Measurements from ENCODE around the gene ZSWIM8. TPM values are rescaled to one million over a fixed set of nuclear protein-coding genes. Genes with fewer than 3 reads are reported as not detected.
A peak's percentile ranks its signal among the peaks of the same experiment; 100 is the strongest.
"Not testable (repeated sequence)": the region's sequence is repeated elsewhere in the genome, so short reads cannot be mapped to it uniquely, and the experiment has no call there.

ZSWIM8 gene
- total RNA-seq, 1 donor from 2014 or later = 71.7 TPM

DNA sequence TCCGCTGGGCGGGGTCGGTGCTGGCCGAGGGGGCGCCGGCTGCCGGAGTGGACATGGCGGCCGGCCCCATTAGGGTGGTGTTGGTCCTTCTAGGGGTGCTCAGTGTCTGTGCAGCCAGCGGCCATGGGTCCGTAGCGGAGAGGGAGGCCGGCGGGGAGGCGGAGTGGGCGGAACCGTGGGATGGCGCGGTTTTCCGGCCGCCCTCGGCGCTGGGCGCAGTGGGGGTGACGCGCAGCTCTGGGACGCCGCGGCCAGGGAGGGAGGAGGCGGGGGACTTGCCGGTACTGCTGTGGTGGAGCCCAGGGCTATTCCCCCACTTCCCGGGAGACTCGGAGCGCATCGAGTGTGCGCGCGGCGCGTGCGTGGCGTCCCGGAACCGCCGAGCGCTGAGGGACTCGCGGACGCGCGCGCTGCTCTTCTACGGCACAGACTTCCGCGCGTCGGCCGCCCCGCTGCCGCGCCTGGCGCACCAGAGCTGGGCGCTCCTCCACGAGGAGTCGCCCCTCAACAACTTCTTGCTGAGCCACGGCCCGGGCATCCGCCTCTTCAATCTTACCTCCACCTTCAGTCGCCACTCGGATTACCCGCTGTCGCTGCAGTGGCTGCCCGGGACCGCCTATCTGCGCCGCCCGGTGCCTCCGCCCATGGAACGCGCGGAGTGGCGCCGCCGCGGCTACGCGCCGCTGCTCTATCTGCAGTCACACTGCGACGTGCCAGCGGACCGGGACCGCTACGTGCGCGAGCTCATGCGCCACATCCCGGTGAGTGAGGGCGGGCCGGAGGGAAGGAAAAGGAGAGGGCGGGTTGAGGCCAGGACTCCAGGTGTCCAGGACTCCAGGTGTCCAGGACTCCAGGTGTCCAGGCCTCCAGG, 12.9 kb upstream of the ZSWIM8 start:
- peak; percentile 81 for ATAC-seq

DNA sequence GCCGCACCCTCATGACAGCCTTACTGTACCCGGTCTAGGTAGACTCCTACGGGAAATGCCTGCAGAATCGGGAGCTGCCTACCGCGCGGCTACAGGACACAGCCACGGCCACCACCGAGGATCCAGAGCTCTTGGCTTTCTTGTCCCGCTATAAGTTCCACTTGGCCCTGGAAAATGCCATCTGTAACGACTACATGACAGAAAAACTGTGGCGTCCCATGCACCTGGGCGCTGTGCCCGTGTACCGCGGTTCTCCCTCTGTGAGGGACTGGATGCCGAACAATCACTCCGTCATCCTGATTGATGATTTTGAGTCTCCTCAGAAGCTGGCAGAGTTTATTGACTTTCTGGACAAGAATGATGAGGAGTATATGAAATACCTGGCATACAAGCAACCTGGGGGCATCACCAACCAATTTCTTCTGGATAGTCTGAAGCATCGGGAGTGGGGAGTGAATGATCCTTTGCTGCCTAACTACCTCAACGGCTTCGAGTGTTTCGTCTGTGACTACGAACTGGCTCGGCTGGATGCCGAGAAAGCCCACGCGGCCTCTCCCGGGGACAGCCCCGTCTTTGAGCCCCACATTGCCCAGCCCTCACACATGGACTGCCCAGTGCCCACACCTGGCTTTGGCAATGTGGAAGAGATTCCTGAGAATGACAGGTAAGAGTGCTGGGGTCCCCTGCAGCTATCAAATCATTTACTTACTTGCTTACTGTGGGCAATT, 12.1 kb upstream of the ZSWIM8 start:
- ATAC-seq = peak; percentile 2

DNA sequence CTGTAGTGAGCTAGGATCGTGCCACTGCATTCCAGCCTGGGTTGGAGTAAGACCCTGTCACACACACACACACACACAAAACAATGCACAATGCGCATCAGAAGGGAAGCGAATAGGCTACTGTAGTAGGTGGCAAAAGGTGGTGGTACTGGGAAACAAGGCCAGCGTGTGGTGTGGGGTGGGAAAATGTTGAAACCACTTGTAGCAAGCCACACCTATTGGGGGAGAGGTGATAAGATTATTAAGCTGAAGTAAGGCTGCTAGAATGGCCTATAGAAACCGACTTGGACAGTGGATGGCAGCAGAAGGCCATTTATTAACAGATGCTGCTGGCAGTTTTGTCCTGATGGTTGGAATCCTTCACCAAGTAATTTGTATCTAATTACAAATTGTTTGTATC, 10.8 kb upstream of the ZSWIM8 start:
- no peak for ATAC-seq

DNA sequence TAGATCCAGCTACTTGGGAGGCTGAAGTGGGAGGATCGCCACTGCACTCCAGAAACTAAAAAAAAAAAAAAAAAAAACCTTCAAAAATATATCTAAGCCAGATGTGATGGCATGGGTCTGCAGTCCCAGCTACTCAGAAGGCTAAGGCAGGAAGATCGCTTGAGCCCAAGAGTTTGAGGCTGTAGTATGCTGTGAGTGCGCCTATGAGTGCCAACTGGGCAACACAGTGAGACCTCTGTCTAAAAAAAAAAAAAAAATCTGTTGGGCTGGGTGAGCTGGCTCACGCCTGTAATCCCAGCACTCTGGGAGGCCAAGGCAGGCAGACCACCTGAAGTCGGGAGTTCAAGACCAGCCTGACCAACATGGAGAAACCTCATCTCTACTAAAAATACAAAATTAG, 6.4 kb upstream of the ZSWIM8 start:
- no peak for ATAC-seq

DNA sequence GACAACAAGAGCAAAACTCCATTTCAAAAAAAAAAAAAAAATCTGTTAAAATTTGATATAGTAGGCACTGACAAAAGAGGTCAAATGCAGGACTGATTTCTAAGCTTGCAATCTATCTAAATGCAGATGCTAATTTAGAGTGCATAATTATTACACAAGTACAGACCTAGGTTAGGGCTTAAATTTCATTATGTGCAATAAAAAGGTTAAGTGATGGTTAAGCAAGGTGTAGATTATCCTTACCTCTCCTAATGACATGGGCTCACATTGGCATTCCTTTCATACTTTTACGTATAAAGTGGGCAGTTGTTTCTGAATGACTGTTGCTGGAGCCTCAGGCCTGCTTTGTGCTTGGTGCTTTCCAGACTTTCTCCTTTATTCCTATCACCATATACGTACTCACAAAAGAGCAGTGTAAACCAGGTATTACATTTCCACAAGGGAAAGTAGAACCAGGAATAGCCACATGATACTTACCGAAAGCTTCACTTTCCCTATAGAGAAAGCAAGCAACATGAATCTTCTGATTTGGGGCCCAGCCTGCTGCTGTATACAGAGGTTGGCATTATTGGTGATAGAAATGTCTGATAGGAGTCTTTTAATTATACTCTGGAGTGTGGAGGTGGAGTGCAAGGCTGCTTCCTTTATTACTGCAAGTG, 5.7 kb upstream of the ZSWIM8 start:
- ATAC-seq = no peak

DNA sequence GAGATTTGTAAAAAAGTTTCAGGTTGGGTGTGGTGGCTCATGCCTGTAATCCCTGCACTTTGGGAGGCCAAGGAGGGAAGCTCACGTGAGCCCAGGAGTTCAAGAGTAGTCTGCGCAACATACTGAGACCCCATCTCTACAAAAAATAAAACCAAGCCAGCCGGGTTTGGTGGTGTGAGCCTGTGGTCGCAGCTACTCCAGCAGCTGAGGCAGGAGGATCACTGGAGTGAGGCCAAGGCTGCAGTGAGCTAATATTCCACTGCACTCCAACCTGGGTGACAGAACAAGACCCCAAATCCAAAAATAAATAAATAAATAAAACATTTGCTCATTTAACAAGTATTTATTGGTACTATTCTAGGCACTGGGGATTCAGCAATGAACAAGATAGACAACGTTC, 5.1 kb upstream of the ZSWIM8 start:
- no peak for ATAC-seq

DNA sequence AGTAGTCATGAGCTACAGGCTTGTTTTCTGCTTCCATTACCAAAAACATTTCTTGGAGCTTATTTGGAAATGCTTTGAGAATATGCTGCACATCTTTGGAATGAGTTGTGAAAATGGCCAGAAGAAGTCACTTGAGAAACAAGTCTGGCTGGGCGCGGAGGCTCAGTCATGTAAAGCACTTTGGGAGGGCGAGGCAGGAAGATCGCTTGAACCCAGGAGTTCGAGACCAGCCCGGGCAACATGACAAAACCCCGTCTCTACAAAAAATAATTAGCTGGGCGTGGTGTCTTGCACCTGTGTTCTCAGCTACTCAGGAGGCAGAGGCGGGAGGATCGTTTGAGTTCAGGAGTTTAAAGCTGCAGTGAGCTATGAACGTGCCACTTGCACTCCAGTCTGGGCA, 4.4 kb upstream of the ZSWIM8 start:
- ATAC-seq = no peak

DNA sequence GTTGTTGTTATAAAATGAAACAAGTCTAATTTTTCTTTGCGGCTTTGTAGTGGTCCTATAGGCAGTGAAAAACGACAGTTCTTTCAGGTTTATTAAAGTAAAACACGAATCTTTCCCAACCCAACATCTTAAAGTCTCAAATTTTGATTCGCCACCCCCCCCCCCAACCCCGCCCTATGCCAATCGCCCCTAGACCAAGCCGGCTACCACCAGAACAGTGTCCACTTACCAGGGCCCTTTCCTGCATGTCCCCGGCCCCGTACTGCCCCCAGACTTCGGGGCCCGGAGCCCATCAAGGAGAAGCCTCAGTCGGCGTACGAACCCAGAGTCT, 3.9 kb upstream of the ZSWIM8 start:
- no peak for ATAC-seq

DNA sequence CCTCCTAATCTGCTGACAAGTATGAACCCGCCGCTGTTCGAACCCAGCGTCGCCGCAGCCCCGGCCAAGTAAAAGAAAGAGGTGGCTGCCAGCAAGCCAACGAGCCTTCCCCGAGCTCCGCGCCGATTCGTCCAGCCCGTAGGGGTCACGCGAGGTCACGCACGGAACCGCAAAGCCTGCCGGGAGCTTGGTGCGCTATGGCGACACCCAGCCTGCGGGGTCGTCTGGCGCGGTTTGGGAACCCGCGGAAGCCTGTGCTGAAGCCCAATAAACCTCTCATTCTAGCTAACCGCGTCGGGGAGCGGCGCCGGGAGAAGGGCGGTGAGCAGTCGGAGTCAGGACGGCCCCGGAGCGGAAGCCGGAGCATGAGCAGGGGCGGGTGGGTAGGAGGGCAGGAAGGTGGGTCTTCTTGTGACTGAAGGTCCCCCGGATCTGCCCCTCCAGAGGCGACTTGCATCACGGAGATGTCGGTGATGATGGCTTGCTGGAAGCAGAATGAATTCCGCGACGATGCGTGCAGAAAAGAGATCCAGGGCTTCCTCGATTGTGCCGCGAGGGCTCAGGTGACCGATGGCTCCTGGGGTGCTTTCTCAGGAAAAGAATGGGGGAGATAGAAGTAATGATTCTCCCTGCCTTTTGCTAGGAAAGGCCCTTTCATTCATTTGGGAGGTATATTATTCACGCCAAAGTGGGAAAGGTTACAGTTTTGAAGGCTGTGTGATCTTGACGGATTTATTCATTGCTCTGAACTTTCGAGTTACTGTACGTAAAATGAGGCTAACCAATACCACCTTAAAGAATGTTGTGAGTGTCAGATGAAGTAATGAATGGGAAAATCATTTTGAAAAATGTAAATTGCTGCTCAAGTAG, 3.3 kb upstream of the ZSWIM8 start, which contains the start of gene CHCHD1:
Gene CHCHD1, plus strand, starts transcription at position 170 of the 870 bp plus-strand sequence. Its CDS starts 28 bp downstream, at position 198.
- peak; percentile 71 for ATAC-seq

DNA sequence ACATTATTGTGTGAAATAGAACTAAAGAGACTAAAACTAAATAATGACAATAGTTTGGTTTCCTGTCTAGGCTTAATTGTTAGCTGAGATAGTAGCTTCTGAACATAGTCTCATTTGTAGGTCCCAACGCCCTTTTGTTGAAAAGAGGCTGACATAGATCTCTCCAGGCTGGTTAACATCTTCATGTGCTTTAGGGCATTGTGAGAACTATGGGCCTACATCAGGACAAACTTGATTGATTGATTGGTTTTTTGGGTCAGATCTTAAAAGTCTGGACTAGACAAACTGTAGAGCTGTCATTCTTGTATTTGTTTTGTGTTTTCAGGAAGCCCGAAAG, 2.7 kb upstream of the ZSWIM8 start:
- ATAC-seq = no peak

DNA sequence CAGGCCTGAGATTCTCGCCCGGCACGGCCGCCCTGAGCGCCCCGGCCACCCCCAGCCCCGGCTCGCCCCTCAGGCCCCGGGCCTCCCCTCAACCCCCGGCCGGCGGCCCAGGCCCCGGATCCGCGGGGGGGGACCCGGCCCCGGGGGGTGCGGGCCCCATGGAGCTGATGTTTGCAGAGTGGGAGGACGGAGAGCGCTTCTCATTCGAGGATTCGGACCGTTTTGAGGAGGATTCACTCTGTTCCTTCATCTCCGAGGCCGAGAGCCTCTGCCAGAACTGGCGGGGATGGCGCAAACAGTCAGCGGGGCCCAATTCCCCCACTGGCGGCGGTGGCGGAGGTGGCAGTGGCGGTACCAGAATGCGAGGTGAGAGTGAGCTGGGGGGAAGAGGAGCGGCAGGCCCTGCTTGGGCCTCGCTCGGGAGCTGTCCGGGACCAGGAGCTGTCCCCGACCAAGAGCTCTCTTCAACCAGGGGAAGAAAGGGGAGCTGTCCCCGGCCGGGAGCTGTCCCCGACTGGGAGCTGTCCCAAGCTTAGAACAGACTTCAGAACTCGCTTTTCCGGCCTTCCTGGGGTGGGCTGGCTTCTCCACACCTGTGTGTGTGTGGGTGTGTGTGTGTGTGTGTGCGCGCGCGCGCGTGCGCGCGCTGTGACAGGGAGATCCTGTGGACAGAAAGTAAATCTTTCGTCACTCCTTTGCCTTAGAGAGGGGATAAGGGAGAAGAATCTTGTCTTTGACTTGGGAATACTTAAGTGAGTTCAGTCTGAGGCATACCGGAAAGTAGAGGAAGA, 510 bp downstream of the ZSWIM8 start:
- peak; percentile 64 for ATAC-seq

DNA sequence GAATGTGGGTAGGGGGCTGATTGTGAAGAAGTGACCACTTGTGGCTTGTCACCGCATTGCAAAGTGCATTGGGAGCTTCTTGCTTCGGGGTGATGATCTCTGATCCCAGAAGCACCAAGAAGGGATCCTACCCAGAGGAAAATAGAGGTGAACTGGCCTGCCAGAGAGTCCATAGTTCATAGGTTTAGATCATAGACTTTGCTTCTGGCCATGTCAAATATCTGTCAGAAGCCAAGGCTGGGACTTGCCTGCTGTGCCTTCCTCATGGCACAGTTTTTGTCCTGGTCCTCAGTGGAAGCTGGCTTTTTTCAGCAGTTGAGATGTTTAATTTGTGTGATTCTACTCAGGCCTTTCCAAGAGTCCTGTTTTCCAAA, 1.1 kb downstream of the ZSWIM8 start:
- ATAC-seq = no peak

DNA sequence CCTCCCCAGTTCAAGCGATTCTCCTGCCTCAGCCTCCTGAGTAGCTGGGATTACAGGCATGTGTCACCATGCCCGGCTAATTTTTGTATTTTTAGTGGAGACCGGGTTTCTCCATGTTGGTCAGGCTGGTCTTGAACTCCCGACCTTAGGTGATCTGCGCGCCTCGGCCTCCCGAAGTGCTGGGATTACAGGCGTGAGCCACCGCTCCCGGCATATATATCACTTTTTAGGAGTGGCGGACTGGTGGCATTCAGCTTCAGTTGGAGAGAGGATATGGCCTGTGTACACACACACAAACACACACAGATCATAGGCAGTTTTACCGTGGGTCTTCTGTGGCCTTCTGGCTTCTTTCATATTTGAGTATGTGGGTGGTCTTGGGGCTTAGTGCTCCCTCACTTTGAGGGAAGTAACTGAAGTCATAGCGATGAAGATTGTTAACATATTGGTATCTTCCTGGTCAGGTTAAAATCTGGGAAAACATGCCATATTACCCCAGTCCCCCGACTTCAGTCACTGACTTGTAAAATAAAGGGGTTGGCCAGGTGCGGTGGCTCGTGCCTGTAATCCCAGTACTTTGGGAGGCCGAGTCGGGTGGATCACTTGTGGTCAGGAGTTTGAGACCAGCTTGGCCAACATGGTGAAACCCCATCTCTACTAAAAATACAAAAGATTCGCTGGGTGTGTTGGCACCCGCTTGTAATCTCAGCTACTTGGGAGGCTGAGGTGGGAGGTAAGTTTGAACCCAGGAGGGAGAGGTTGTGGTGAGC, 1.8 kb downstream of the ZSWIM8 start:
- not testable (repeated sequence) for ATAC-seq

DNA sequence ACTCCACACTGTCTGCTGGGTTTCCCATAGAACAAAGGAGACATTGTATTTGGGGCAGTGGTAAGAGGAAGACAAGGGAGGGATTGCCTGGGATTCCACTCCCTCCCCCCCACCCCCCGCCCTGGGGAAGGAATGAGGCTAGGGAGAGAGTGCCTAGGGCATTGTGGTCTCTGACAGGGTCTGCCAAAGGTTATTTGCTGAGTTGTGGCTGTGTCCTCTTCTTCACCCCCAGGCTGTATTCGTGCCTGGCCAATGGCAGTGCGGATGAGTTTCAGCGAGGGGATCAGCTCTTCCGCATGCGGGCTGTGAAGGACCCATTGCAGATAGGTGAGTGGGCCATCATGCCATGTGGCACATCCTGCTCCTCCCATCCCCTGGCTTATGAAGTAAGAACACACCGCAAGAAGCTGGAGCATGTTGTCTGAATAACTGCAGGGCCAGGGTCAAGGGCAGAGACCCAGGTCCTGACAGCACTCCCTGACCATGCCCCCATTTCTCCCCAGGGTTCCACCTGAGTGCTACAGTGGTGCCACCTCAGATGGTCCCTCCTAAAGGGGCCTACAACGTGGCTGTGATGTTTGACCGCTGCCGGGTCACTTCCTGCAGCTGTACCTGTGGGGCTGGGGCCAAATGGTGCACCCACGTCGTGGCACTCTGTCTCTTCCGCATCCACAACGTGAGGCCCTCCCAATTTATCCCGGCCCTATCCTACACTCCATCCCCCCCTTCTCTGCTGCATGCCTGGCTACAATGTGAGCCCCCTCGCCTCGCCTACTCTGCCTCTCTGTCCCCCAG, 3.7 kb downstream of the ZSWIM8 start:
- no peak for ATAC-seq

DNA sequence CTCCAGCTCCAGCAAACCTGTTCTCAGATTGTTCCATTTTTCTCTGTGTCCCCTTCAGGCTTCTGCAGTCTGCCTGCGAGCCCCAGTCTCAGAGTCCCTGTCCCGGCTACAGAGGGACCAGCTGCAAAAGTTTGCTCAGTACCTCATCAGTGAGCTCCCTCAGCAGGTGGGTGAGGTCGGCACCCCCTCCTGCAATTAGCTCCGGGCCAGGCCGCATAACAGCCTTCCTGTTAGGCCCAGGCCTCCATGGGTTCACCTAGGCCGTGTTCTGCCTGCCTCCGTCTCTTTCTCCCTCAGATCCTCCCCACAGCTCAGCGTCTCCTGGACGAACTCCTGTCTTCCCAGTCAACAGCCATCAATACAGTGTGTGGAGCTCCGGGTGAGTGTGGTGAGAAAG, 4.3 kb downstream of the ZSWIM8 start:
- ATAC-seq = no peak

DNA sequence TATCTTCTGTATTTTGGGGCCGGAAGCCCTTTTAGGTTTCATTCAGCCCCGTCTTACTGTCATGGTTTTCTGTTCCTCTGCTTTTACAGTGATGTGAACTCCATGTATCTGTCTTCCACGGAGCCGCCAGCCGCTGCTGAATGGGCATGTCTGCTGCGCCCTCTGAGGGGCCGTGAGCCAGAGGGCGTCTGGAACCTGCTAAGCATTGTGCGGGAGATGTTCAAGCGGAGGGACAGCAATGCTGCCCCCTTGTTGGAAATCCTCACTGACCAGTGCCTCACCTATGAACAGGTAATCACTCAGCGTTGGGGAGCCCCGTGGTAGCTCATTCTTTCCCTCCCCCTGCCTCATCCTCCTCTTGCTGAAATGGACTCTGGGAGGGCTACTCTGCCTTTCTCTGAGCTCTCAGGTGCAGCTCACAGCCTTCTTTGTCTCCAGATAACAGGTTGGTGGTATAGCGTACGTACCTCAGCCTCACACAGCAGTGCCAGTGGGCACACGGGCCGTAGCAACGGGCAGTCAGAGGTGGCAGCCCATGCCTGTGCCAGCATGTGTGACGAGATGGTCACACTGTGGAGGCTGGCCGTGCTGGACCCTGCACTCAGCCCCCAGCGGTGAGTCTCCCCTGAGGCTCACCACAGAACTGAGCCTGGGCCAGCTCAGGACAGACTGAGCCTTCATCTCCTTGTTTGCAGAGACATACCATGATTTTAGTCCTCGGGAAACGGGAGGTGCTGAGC, 5.7 kb downstream of the ZSWIM8 start:
- ATAC-seq = no peak

DNA sequence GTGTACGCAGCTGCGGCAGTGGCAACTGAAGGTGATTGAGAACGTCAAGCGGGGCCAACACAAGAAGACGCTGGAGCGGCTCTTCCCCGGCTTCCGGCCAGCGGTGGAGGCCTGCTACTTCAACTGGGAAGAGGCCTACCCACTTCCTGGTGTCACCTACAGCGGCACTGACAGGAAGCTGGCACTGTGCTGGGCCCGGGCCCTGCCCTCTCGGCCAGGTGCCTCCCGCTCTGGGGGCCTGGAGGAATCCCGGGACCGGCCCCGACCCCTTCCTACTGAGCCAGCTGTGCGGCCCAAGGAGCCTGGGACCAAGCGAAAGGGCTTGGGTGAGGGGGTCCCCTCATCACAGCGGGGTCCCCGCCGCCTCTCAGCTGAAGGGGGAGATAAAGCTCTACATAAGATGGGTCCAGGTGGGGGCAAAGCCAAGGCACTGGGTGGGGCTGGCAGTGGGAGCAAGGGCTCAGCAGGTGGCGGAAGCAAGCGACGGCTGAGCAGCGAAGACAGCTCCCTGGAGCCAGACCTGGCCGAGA, 6.5 kb downstream of the ZSWIM8 start:
- peak; percentile 14 for ATAC-seq

DNA sequence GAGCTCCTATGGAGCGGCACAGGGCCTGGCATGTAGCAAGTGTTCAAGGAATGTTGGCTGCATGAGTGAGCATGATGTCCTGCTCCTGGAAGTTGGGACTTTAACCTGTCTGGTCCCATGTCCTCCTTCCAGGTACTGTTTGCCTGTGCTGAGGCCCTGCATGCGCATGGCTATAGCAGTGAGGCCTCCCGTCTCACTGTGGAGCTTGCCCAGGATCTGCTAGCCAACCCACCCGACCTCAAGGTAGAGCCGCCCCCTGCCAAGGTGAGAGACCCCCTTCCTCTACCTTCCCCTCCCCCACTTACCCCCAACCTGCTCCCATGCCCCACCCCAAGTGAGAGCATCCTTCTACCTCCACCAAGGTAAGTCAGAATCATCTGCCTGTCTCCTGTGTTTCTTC, 8.1 kb downstream of the ZSWIM8 start:
- no peak for ATAC-seq

DNA sequence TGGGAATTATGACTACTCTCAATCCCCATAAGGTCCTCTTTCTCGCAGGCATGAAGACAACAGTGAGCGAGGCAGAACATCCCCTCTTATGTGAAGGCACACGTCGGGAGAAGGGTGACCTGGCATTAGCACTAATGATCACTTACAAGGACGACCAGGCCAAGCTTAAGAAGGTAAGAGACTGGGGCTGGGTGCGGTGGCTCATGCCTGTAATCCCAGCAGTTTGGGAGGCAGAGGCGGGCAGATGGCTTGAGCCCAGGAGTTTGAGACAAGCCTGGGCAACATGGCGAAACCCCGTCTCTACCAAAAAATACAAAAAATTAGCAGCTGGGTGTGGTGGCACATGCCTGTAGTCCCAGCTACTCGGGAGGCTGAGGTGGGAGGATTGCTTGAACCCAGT, 10.1 kb downstream of the ZSWIM8 start:
- not testable (repeated sequence) for ATAC-seq

Data from esophagus mucosa (tissue), 1 donor.